ENCODE measurements around the gene NABP2.

Gene NABP2

GRCh38 chr12:56257071-56257470, 32.9 kb downstream of the NABP2 start:
- H3K27ac ChIP-seq = peak overlapping the region; percentile 81
- TF ChIP-seq CTCF (IDR thresholded peaks at IDR 0.05) (no peak), ZFX (IDR thresholded peaks at IDR 0.05; ENCODE audit: borderline replicate concordance) (no peak)

- peak overlapping the region; percentile 81 for H3K27ac ChIP-seq
- TF ChIP-seq ZFX (IDR thresholded peaks at IDR 0.05; ENCODE audit: borderline replicate concordance) (no peak), CTCF (IDR thresholded peaks at IDR 0.05) (no peak)
Measured at GRCh38 chr12:56257491-56258067, 33.4 kb downstream of the NABP2 start.

GRCh38 chr12:56258068-56258819, 34.1 kb downstream of the NABP2 start, which contains the start of gene ANKRD52:
Gene ANKRD52 (minus strand): TSS chr12:56258384. CDS start chr12:56258269, 115 bp downstream.
- peak within 1 kb of the TSS; percentile 81 for H3K27ac ChIP-seq
- TF ChIP-seq CTCF (IDR thresholded peaks at IDR 0.05) = peak; percentile 99
- TF ChIP-seq ZFX (IDR thresholded peaks at IDR 0.05; ENCODE audit: borderline replicate concordance) = 0 out of 2 replicates have a peak, but pooled peaks have one; percentile 59

- peak overlapping the region; percentile 81 for H3K27ac ChIP-seq
- TF ChIP-seq ZFX (IDR thresholded peaks at IDR 0.05; ENCODE audit: borderline replicate concordance) = no peak
- no peak for TF ChIP-seq CTCF (IDR thresholded peaks at IDR 0.05)
Measured at GRCh38 chr12:56258820-56259183, 34.7 kb downstream of the NABP2 start.

GRCh38 chr12:56260380-56260779, 36.2 kb downstream of the NABP2 start:
- TF ChIP-seq ZFX (IDR thresholded peaks at IDR 0.05; ENCODE audit: borderline replicate concordance) = no peak
- TF ChIP-seq CTCF (IDR thresholded peaks at IDR 0.05) = no peak
- no peak overlapping the region for H3K27ac ChIP-seq

GRCh38 chr12:56260921-56261320, 36.8 kb downstream of the NABP2 start:
- TF ChIP-seq CTCF (IDR thresholded peaks at IDR 0.05) (no peak), ZFX (IDR thresholded peaks at IDR 0.05; ENCODE audit: borderline replicate concordance) (no peak)
- H3K27ac ChIP-seq = 0 out of 2 replicates have a peak overlapping the region, but pooled peaks have one; percentile 10

All from 22Rv1 (cell line).